Fibroblast of pulmonary artery (primary cell): ENCODE measurements around the gene GGN.

Experiments
- DNase-seq: peaks from one replicate; pipeline ENCODE4 v3.0.0-alpha.2; 2010; ENCODE audit warnings: low read depth
- H3K4me3 ChIP-seq: replicated peaks from 2 replicates; pipeline ENCODE4 v1.5.1; 2011; ENCODE audit warnings: low read depth, mild to moderate bottlenecking, control low read depth, low read length, moderate library complexity
- CTCF ChIP-seq: IDR thresholded peaks from 2 replicates; pipeline ENCODE4 v1.5.1; 2011; ENCODE audit warnings: mild to moderate bottlenecking, control low read depth, low read length, inconsistent platforms; ENCODE audit errors: missing control alignments

Gene GGN

GRCh38 chr19:38401148-38401547 is 13.3 kb upstream of the GGN start:
- peak; percentile 67 for DNase-seq
- no peak for TF ChIP-seq CTCF
- H3K4me3 ChIP-seq: no peak overlapping the region

- DNase-seq: no peak
- H3K4me3 ChIP-seq: no peak overlapping the region
- TF ChIP-seq CTCF: no peak
Measured at GRCh38 chr19:38400361-38400760, 12.5 kb upstream of the GGN start.

GRCh38 chr19:38399537-38399936 is 11.7 kb upstream of the GGN start:
- no peak for TF ChIP-seq CTCF
- DNase-seq: no peak
- H3K4me3 ChIP-seq: no peak overlapping the region

- H3K4me3 ChIP-seq: no peak overlapping the region
- DNase-seq: no peak
- TF ChIP-seq CTCF: no peak
Measured at GRCh38 chr19:38399081-38399480, 11.2 kb upstream of the GGN start.

- no peak for DNase-seq
- no peak overlapping the region for H3K4me3 ChIP-seq
- TF ChIP-seq CTCF: no peak
Measured at GRCh38 chr19:38395381-38396114, 7.7 kb upstream of the GGN start.

GRCh38 chr19:38394488-38394887 is 6.7 kb upstream of the GGN start:
- H3K4me3 ChIP-seq: no peak overlapping the region
- DNase-seq: no peak
- TF ChIP-seq CTCF: no peak

- DNase-seq: peak; percentile 51
- no peak overlapping the region for H3K4me3 ChIP-seq
Measured at GRCh38 chr19:38392707-38393308, 5.0 kb upstream of the GGN start.

More at GRCh38 chr19:38392707-38393308, 5.0 kb upstream of the GGN start:
- TF ChIP-seq CTCF: no peak
